A673 (cell line): ENCODE results near the gene PYM1. TPM values are rescaled to one million over a fixed set of nuclear protein-coding genes. Genes with fewer than 3 reads are reported as not detected.

Source experiments
- BruUV-seq: library from RNA; stranded (reverse); fragments of 400-500 nt; replicated peaks from 2 replicates; lab custom pipeline; 2021; lab: Mats Ljungman, UMichigan
- CTCF ChIA-PET: fragments of 300-600 bp; sonication (Branson Sonifier 250); formaldehyde crosslinking; loops from one replicate; lab custom pipeline; 2022; ENCODE audit warnings: antibody characterized with exemption; lab: Charles Lee
- POLR2A ChIA-PET: fragments of 300-600 bp; sonication (Branson Sonifier 250); formaldehyde crosslinking; loops from one replicate; lab custom pipeline; 2022; ENCODE audit warnings: antibody characterized with exemption; ENCODE audit not compliant: low non-redundant PET; lab: Charles Lee
- DNase-seq: peaks from one replicate; pipeline ENCODE4 v3.0.0-alpha.2; 2015; ENCODE audit warnings: low spot score
- H3K27ac ChIP-seq: fragments of 200-600 bp; sonication (generic); 2 replicates; pipeline ENCODE4 v1.5.1; 2016; ENCODE audit warnings: mixed run types, low read depth, mild to moderate bottlenecking, mixed read lengths, antibody characterized with exemption, low read length; ENCODE audit not compliant: poor library complexity, severe bottlenecking
- H3K27me3 ChIP-seq: fragments of 200-600 bp; sonication (generic); replicated peaks from 2 replicates; pipeline ENCODE4 v1.6.1; 2017; ENCODE audit warnings: mixed run types, low read depth, mild to moderate bottlenecking, mixed read lengths, antibody characterized with exemption, low read length; ENCODE audit not compliant: insufficient read depth, poor library complexity
- H3K36me3 ChIP-seq: fragments of 200-600 bp; sonication (generic); 2 replicates; pipeline ENCODE4 v1.6.1; 2016; ENCODE audit warnings: mixed run types, mild to moderate bottlenecking, mixed read lengths, antibody characterized with exemption, low read length; ENCODE audit not compliant: insufficient read depth, poor library complexity, severe bottlenecking
- H3K4me1 ChIP-seq: fragments of 200-600 bp; sonication (generic); 2 replicates; pipeline ENCODE4 v1.6.1; 2017; ENCODE audit warnings: mixed run types, mild to moderate bottlenecking, mixed read lengths, antibody characterized with exemption, low read length; ENCODE audit not compliant: insufficient read depth, poor library complexity, severe bottlenecking
- H3K4me3 ChIP-seq: fragments of 200-600 bp; sonication (generic); 2 replicates; pipeline ENCODE4 v1.5.1; 2016; ENCODE audit warnings: low read depth, mixed run types, mild to moderate bottlenecking, mixed read lengths, low read length; ENCODE audit not compliant: poor library complexity, severe bottlenecking
- H3K9me3 ChIP-seq: fragments of 200-600 bp; sonication (generic); 2 replicates; pipeline ENCODE4 v1.6.1; 2016; ENCODE audit warnings: mixed run types, low read depth, mild to moderate bottlenecking, mixed read lengths, antibody characterized with exemption, low read length; ENCODE audit not compliant: poor library complexity, severe bottlenecking
- CTCF ChIP-seq: fragments of 300-800, 200-600 bp; sonication (generic); conservative IDR thresholded peaks from 2 replicates; pipeline ENCODE4 v1.5.1; 2017; ENCODE audit warnings: low read depth, mild to moderate bottlenecking, antibody characterized with exemption, low read length, moderate library complexity, mixed read lengths
- EZH2 ChIP-seq: fragments of 200-600 bp; sonication (generic); IDR thresholded peaks from 2 replicates; pipeline ENCODE4 v1.6.1; 2017; ENCODE audit warnings: borderline replicate concordance, low read depth, mild to moderate bottlenecking, mixed read lengths, antibody characterized with exemption, low read length; ENCODE audit not compliant: poor library complexity, severe bottlenecking
- intact Hi-C: fragments of 100-400 bp; cut with micrococcal nuclease; formaldehyde crosslinking; loops from one replicate; pipeline ENCODE4 v1.10.0; 2022; ENCODE audit not compliant: unreplicated experiment
- total RNA-seq: library from RNA; stranded (reverse); gene quantifications from 2 replicates; pipeline ENCODE4 v1.2.3, GENCODE V29; 2021

PYM1 gene
- total RNA-seq, 1 experiment from 2014 or later: 24.6 TPM

- no peaks in the 10 kb centered on the region for H3K9me3 ChIP-seq
- no peaks in the 10 kb centered on the region for H3K4me1 ChIP-seq
- no peak overlapping the region for H3K27ac ChIP-seq
- H3K27me3 ChIP-seq: no peaks in the 10 kb centered on the region
- no TSS peak for BruUV-seq
- intact Hi-C loops: no loop called here
- no peak for DNase-seq
- no peaks in the 10 kb centered on the region for H3K36me3 ChIP-seq
- CTCF ChIA-PET: no interaction called here
- H3K4me3 ChIP-seq: no peak overlapping the region
- POLR2A ChIA-PET: no interaction called here
- TF ChIP-seq EZH2: no peak
- no peak for TF ChIP-seq CTCF
Observed at GRCh38 chr12:55946553-55946952, 18.9 kb upstream of the PYM1 start.

- Histone ChIP-seq H3K27ac (no peak overlapping the region), H3K27me3 (no peaks in the 10 kb centered on the region), H3K4me3 (no peak overlapping the region), H3K4me1 (no peaks in the 10 kb centered on the region), H3K9me3 (no peaks in the 10 kb centered on the region), H3K36me3 (no peaks in the 10 kb centered on the region)
- DNase-seq: no peak
- TF ChIP-seq CTCF: no peak
- no peak for TF ChIP-seq EZH2
- POLR2A ChIA-PET: no interaction called here
- BruUV-seq: no TSS peak
- CTCF ChIA-PET: interaction anchor here (0.8 kb wide), 1 partner anchor 204 kb away, joined by 3 read pairs; no protein-coding TSS in a partner anchor
- intact Hi-C loops: no loop called here
Observed at GRCh38 chr12:55942577-55943136, 15.0 kb upstream of the PYM1 start.

GRCh38 chr12:55942055-55942454 lies 14.4 kb upstream of the PYM1 start:
- Histone ChIP-seq H3K9me3 (no peaks in the 10 kb centered on the region), H3K4me1 (no peaks in the 10 kb centered on the region), H3K36me3 (no peaks in the 10 kb centered on the region), H3K4me3 (no peak overlapping the region), H3K27me3 (no peaks in the 10 kb centered on the region), H3K27ac (no peak overlapping the region)
- no peak for DNase-seq
- TF ChIP-seq CTCF (no peak), EZH2 (no peak)
- no TSS peak for BruUV-seq
- POLR2A ChIA-PET: no interaction called here
- intact Hi-C loops: no loop called here
- CTCF ChIA-PET: interaction anchor here (0.8 kb wide), 1 partner anchor 203 kb away, joined by 3 read pairs; no protein-coding TSS in a partner anchor
